Stimulated activated CD4-positive, alpha-beta T cell treated with anti-CD3 and anti-CD28 coated beads, Interleukin-15, amount 100 ng/mL, for 1 hour (primary cell): ENCODE data around the gene KCNB1.
"Not testable (repeated sequence)": the region's sequence is repeated elsewhere in the genome, so short reads cannot be mapped to it uniquely, and the experiment has no call there.

Experiments
- DNase-seq, 2 donors: peaks; one replicate each; pipeline ENCODE4 v3.0.0-alpha.2; 2020; ENCODE audit warnings: low read depth in 1 of 2, low spot score in 1 of 2

KCNB1 gene

DNA sequence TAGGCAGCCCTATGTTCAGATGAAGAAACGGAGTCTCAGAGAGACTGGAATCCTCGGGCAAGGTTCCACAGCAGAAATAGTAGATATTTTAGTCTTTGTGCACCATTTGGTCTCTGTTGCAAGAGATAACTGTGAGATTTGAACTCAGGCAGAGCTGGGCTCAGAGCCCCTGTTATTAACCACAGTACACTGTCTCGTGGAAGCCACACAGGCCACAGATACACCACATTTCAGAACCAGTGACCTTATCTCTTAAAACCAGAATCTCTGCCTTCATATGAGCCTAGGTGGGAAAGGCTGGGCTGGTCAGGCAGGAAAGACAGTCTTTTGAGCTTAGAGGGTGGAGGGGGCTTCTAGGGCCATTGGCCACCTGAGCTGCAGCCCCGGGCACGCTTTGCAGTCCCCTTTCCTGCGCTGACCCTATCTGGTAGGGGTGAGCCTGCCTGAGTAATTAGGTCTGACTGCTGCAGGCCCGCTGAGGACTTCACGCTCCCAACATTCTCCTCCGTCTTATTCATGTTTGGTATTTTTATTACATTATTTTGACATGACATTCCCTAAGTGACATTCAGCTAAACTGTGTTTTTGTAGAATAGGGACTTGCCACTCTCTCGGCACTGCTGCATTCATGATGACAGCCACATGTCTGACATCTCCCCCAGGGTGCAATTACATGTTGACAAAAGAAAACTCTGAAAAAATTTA is 71.1 kb downstream of the KCNB1 start:
- DNase-seq = no peak

DNA sequence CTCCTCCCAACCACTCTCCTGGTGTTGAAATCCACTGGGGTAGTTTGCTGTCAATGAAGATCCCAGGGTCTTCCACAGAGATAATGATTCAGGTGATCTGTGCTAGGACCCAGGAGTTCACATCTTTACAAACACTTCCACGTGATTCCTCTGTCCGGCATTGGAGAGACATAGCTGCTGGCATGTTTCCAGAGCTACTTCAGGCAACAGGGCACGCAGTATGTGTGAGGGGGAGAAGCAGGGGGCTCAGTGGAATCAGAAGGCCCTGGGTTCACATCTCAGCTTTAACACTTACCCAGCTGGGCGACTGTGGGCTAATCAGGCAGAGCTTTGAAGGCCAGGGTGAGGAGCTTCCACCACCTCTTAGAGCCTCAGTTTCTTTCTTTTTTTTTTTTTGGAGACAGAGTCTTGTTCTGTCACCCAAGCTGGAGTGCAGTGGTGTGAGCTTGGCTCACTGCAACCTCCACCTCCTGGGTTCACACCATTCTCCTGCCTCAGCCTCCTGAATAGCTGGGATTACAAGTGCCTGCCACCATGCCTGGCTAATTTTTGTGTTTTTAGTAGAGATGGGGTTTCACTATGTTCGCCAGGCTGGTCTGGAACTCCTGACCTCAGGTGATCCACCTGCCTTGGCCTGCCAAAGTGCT is 72.4 kb downstream of the KCNB1 start:
- not testable (repeated sequence) for DNase-seq

DNA sequence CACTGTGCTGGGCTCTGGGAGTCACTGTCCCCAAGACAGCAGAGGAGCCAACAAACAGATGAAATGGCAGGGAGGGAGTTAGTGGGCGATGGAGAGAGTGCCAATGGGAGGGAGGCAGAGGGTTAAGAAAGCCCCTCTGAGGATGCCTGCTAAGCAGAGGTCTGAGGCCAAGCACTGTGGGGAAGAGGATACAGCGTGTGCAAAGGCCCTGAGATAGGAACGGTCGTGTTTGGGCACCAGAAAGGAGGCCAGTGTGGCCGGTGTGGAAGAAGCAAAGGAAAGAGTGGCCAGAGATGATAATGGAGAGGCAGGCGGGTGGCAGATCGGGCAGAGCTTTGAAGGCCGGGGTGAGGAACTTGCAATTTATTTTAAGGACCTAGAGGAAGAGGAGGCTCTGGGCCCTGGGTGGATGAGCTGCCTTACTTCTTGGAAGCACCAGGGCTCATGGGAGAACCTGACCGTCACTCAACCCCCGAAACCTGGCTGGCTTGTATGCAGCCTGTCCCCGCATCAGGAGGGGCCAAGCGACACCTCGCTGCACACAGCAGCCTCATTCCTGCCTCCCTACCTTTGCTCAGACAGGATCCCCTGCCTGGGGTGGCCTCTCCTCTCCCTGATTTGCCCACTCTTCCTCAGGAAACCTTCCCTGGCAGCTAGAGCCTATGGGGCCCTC is 73.0 kb downstream of the KCNB1 start:
- DNase-seq = no peak

DNA sequence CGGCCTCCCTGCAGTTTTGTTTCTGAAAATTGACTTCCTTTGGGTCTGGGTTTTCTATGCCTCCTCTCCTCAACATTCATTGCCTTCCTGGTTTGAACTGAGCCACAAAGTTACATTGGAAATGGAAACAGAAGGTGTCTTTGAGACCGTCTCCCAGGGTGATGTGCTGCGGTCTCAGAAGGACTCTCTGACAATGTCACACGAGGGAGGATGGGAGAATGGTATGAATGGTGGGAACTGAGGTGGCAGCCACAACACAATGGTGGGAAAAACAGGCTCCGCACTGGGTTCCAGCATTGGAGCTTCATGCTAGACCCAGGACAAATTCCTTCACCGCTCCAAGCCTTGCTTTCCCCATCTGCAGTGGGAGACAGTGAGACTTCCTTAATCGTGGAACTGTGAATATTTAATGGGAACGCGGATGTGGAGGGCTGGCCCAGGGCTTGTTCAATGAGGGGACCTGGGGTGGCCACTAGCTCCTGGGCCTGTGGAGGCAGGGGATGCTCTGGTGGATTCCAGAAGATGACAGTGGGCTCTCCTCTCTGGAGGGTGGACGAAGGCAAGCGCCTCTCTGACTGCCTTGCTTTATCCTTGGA is 73.9 kb downstream of the KCNB1 start:
- DNase-seq = no peak

DNA sequence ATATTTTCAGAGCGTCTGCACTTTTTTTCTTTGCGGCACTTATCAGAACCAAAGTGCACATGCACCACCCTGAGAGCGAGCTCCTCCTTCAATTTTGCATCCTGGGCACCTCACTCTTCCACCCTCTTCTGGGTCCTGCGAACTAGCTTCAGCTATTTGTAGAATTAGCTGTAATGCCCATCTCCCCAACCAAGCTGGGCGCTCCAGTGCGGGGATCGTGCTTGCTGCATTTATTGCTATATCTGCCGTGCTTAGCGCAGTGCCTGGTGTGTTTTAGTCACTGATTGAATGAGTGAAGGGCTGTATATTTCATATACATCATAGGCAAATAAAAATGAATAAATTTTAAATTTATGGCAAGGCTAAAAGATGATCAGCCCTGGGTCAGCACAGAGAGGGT is 75.8 kb downstream of the KCNB1 start:
- DNase-seq = no peak

DNA sequence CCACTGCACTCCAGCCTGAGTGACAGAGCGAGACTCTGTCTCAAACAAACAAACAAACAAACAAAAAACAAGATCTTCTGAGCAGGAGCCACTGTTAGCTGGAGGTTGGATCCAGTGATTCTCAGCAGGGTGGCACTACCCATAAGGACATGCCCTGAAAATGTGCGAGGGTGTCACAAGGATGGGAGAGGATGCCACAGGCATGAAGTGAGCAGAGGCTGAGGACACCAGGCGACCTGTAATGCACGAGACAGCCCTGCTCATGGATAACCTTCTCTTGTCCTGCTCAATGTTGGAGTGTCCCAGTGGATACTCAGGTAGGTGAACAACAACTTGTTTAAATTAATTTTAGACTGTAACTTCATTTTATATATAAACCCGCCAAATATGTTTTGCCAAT is 76.8 kb downstream of the KCNB1 start:
- DNase-seq = no peak

DNA sequence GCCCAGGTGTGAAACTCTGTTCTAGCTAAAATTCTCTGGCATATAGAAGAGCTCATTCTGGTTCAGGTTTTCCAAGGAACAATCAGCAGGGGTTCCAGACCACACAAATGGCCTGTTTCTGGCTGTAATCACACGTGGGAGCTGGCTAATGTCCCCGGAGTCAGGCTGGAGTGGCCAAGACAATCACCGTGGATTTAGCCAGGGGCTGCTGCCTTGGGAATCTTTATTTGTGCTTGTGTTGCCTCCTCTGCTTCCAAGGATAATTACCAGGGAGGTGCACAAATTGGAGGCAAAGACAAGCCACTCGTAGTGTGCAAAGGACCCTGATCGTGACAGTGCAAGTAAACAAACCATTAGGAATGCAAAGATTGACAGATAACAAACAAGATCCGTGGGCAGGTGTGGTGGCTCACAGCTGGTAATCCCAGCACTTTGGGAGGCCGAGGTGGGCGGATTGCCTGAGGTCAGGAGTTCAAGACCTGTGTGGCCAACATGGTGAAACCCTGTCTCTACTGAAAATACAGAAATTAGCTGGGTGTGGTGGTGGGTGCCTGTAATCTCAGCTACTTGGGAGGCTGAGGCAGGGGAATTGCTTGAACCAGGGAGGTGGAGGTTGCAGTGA is 77.3 kb downstream of the KCNB1 start:
- DNase-seq = no peak

DNA sequence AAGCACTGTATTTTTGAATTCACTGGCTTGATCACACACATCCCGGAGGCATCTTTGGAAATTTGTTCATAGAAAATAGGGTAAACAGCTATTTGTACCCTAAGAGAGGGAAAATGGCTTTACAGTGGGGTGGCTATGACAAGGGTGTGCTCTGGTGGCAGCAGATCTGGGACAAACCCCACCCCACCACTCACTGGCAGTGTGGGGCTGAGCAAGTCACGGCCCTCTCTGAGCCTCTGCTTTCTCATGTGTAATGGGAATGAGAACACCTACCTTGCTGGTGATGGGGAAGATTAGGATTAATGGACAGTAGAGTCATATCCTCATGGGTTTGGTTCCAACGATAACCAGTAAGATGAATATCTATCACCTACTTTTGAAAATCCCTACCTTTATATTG is 78.0 kb downstream of the KCNB1 start:
- no peak for DNase-seq

DNA sequence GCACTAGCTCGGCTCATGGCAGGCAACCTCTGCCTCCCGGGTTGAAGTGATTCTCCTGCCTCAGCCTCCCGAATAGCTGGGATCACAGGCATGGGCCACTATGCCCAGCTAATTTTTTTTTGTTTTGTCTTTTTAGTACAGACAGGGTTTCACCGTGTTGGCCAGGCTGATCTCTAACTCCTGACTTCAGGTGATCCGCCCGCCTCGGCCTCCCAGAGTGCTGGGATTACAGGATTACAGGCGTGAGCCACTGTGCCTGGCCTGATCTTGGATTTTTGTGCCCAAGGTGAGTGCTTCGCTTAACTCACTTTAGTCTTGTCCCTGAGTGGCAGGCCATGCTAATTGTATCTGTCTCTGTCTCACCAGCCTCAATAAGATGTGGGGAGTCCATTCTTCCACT is 78.6 kb downstream of the KCNB1 start:
- DNase-seq = no peak

DNA sequence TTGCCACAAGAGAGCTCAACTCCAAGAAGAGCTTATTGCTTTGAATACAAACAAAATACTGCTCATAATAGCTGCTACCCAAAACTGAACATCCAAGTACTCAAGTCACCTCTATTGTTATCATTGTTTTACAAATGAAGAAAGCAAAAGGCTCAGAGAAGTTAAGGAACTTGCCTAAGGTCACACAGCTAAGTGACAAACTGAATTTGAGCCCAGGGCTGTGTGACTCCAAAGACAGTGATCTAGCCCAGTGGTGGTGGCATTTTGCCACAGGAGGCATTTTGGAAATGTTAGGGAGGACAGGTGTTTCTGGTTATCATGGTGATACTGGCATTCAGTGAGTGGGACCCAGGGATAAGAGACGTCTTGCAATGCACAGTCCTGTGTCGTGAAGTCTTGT is 79.5 kb downstream of the KCNB1 start:
- DNase-seq = no peak

DNA sequence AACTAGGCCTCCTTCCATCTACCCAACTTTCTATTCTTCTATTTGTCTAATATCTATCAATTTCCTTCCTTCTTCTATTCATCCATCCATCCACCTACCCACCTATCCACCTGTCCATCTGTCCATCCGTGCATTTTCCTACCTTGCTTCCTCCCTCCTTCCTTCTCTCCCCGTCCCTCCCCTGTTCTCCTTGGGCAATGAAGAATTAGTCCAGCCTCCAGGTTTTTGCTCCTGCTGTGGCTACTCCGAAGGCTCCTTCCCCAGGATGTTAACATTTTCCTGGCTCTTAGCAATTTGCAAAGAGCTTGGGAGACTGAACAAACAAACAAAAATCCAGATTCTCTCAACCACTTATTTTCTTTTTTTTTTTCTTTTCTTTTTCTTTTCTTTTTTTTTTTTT is 81.6 kb downstream of the KCNB1 start:
- DNase-seq = no peak

DNA sequence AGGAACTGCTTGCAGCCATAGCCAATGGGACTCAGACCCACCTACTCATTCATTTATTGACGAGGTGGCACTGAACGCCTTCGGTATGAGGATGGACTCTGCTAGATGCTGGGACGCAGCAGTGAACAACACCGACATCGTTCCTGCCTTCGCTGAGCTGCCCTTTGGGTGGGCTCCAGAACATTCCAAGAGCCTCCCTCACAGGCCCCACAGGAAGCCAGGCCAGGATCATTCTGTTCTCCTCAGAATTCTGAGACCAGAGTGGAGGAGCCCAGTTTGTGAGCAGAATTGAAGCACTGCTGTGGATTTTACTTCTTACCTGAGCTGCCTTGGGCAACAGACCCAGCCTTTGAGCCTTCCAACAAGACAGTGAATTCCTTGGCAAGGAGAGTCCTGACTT is 82.1 kb downstream of the KCNB1 start:
- no peak for DNase-seq

DNA sequence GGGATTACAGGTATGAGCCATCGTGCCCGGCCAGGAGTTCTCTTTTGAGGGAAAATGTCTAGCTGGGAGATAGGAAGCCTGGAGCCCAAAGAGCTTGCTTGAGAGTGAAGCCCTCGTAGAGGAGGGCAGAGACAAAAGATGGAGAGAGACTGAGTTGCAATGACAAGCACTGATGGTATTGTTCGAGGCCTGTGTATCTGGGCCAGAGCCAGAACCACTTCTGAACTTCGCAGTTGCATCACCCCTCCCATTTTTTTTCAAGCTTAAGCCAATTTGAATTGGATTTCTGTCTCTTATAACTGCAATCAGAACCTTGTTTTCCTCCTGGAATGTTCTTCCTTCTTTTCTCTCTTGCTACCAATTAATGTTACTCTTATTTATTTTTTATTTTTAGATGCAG is 83.1 kb downstream of the KCNB1 start:
- no peak for DNase-seq

DNA sequence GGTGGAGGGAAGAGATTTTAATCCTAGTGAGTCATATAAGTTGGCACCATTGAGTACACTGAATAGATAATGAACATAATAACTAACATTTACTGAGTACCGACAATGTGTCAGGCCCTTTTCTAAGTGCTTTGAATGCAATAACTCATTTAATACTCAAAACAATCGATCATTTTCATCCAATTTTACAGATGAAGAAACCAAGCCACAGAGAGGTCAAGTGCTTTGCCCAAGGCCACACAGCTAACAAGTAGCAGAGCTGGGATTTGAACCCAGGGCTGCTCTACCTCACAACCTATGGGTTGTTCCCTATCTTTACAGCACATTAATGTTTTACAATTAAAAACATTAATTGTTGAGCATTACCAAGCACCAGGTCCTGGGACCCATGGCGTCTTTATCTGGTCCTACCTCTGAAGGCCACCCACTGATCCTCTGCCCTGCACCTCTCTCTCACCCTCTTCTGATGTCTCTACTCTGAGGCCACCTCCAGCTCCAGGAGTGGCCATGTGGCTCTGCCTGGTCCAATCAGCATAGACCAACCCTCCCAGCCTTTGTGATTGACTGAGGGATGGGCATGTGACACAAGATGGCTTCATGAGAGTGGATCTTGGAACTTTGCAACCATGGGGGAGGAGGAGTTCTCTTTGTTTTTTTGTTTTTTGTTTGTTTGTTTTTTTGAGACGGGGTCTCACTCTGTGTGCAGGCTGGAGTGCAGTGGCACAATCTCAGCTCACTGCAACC is 83.9 kb downstream of the KCNB1 start:
- no peak for DNase-seq

DNA sequence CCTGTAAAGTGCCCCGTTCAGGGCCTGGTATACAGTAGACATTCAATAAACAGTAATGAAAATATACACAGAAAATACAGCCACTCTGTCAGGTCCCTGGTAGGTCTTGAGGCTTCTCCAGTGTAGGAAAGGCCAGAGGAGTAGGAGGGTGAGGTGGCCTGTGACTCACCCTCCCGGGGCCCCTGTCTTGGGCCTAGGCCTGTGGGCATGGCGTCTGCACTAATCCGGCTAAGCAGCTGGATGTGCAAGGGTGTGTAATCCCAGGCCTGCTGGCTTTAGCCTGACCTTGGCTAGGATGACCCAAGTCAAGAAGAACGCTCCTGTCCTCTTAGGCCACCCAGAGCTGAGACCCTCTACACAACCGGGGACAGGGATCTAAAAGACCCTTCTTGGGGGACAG is 84.9 kb downstream of the KCNB1 start:
- no peak for DNase-seq

DNA sequence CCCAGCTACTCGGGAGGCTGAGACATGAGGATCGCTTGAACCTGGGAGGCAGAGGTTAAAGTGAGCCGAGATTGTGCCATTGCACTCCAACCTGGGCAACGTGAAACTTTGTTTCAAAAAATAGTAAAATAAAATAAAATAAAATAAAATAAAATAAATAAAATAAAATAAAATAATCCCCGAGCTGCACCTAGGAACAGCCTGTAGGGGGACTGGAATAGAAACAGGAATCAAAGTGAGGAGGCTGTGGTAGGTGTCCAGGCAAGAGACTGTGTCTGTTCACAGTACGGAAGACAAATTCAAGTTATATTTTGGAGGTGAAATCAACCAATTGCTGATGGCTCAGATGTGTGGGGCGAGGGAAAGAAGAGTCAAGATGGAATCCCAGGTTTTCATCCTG is 86.2 kb downstream of the KCNB1 start:
- DNase-seq = no peak

DNA sequence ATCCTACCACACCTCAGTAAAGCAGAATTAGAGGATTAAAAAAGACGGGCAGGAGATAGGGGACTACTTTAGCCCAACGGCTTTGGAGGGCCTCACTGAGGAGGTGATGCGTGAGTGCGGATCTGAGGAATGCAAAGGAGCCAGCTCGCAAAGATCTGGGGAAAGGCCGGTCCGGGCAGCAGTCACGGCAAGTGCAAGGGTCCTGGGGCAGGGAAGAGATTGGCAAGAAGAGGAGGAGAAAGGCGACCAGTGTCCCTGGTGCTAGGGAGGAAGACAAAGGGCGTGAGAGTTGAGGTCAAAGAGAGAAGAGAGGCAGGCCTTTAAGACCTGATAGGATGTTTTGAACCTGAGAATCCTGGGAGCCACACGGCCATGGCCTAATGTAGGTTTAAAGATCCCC is 86.8 kb downstream of the KCNB1 start:
- no peak for DNase-seq

DNA sequence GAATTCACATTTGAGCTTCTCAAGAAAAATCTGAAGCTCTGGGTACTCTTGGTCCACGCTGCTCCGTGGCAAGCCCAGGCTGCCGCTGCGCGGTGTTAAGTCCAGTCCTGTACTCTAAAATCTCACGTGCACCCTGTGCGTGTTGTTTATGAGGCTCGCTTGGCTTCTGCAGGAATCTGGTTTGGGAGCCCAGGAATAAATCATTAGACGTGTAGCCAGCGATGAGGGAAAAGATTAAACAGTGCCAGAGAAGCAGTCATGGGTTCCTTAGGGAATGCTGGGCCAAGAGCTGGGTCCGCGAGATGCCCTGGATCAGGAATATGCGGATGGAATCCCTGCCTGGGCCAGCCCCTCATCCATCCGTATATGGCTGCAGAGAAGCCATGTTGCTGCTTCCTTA is 87.3 kb downstream of the KCNB1 start:
- no peak for DNase-seq

DNA sequence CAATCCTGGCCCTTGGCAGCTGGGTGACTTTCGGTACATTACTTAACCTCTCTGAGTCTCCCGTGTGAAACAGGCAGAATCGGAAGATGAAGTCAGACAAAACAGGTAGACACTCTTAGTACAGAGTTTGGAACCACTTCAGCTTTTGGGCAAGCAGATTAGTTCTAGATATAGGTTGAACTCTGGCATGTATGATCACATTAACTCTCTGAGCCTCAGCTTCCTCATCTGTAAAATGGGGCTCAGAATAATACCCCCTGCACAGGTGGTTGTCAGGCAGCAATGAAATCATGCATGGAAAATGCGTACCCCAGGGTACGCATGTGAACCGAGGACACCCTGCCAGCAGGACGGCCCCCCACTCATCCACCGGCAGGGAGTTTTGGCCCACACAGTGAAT is 87.7 kb downstream of the KCNB1 start:
- no peak for DNase-seq

DNA sequence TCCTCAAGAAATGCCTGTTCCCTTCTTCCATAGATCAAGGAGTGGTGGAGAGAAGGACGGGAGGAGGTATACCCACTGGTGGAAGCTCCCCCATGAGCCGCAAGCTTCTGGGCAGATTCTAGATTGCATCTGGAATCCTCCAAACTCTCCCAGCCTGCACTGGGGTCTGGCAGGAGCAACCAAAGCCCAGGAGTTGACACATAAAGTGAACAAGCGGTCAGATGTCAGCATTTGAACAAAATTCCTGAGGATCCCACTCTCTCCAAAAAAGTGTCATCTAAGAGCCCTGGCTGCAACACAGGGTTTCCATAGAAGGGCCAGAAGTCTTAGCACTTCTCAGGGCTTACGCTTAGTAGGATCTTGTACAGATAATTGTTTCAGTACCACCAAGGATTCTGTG is 88.2 kb downstream of the KCNB1 start:
- DNase-seq = no peak

DNA sequence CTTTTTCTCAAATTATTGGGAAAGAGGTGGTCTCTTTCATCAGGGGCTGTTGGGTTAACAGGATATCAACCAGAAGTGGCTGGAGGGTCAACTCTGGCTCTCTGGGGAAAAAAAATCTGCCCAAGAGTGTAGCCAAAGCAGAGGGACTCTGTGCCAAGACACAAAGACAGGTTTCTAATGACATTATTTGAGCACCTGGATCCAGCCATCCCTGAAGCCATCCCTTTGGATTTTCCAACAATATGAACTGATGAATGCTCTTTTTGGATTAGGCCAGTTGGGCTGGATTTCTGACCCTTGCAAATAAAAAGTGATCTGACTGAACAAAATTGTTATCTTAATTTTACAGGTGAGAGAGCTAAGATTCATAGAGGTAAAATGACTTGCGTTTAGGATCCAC is 88.7 kb downstream of the KCNB1 start:
- no peak for DNase-seq
